Stimulated activated naive CD8-positive, alpha-beta T cell treated with anti-CD3 and anti-CD28 coated beads, Interleukin-15, Interleukin-2, amounts not matched to agents 100 ng/mL and 50 ng/mL, for 24 hours (primary cell): ENCODE measurements around the gene SLC4A1.

Experiments used
- H3K27ac Mint-ChIP-seq: one replicate; pipeline ENCODE4 v1.8.0; 2021; ENCODE audit warnings: mild to moderate bottlenecking, mixed read lengths
- H3K27me3 Mint-ChIP-seq: one replicate; pipeline ENCODE4 v1.8.0; 2021; ENCODE audit warnings: mixed read lengths
- H3K36me3 Mint-ChIP-seq: one replicate; pipeline ENCODE4 v1.8.0; 2021; ENCODE audit warnings: low read depth, mixed read lengths
- H3K4me1 Mint-ChIP-seq: one replicate; pipeline ENCODE4 v1.8.0; 2021; ENCODE audit warnings: low read depth, mixed read lengths
- H3K4me3 Mint-ChIP-seq: one replicate; pipeline ENCODE4 v1.8.0; 2021; ENCODE audit warnings: mild to moderate bottlenecking, mixed read lengths
- H3K9me3 Mint-ChIP-seq: one replicate; pipeline ENCODE4 v1.8.0; 2021; ENCODE audit warnings: mixed read lengths

SLC4A1 gene

DNA sequence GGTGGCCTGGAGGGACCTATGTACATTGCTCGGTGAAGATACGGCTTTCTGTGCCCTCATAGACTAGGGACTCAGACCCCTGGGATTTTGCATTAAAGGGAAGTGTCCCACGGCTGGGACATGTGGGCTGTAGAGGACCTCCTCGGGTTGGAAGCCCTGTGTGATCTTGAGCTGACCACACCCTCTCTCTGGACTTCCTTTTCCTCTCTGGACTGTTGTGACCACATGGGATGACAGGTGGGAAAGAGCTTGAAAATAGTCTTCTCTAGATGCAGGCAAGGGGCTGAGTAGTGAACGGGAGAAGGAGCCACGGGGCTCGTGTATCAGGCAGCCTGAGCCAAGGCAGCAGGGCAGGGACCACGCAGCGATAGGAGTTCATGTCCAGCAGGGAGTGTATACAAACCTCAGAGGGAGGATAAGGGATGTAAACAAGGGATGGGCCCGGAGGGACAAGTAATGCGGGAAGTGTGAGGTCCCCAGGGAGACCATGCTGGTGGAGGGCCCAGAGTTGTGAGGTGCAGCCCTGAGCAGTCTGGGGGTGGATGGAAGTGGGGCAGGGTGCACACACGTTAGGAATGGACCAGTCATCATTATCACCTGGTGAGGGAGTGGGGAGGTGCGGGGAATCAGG is 4.5 kb upstream of the SLC4A1 start:
- Mint-ChIP-seq H3K9me3 (no peaks in the 10 kb centered on the region), H3K27ac (no peak overlapping the region), H3K36me3 (no peaks in the 10 kb centered on the region), H3K27me3 (no peaks in the 10 kb centered on the region), H3K4me1 (no peaks in the 10 kb centered on the region), H3K4me3 (no peak overlapping the region)

- no peak overlapping the region for H3K4me3 Mint-ChIP-seq
- no peaks in the 10 kb centered on the region for H3K27me3 Mint-ChIP-seq
- no peaks in the 10 kb centered on the region for H3K4me1 Mint-ChIP-seq
- H3K9me3 Mint-ChIP-seq: no peaks in the 10 kb centered on the region
- H3K27ac Mint-ChIP-seq: no peak overlapping the region
- no peaks in the 10 kb centered on the region for H3K36me3 Mint-ChIP-seq
Observed at GRCh38 chr17:44269535-44270240, 1.8 kb upstream of the SLC4A1 start.

- Mint-ChIP-seq H3K36me3 (no peaks in the 10 kb centered on the region), H3K27ac (no peak overlapping the region), H3K4me3 (no peak overlapping the region), H3K4me1 (no peaks in the 10 kb centered on the region), H3K27me3 (no peaks in the 10 kb centered on the region), H3K9me3 (no peaks in the 10 kb centered on the region)
Observed at GRCh38 chr17:44268709-44269534, 987 bp upstream of the SLC4A1 start.

DNA sequence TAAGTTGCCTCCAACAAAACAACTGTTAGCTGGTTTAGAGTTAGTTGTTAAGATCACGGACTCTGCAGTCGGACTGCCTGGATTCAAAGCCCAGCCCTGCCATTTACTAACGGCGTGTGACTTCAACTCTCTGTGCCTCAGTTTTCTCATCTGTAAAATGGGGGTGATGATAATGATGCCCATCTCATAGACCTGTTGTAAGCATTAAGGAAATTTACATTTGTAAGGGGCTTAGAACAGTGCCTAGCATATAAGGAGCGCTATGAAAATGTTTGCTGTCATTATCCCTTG is 825 bp downstream of the SLC4A1 start:
- Mint-ChIP-seq H3K36me3 (no peaks in the 10 kb centered on the region), H3K4me3 (no peak overlapping the region), H3K9me3 (no peaks in the 10 kb centered on the region), H3K27ac (no peak overlapping the region), H3K27me3 (no peaks in the 10 kb centered on the region), H3K4me1 (no peaks in the 10 kb centered on the region)

DNA sequence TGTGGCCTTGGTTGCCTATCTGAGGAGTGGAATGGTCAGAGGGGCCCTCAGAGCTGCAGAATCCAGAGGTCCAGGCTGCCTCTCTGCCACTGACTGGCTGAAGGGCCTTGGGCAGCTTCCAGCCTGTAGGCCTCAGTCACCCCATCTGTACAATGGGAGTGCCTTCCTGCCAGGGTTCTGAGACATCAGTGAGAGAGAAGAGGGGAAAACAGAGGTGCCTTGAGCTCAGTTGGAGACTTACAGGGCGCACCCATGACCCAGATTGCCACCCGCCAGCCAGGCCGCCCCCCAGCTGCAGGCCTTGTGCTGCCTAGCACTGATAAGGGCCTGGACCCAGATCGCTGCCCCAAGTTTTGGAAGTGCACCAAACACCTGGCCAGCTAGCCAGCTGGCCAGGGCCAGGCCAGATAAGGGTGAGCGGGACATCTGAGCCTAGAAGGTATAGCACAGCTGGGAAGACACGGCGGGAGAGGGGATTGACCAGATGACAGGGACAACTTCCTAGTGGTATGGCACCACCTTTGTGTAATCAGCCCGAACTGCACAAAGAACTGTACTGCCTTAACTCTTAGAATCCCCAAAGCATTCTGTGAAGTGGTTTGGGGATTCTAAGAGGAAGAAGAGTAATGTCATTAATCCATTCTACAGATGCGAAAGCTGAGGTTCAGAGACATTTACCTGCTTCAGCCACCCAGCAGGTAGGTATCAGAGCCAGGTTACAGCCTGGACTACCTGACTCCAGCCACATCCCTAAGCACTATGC is 1.4 kb downstream of the SLC4A1 start:
- Mint-ChIP-seq H3K4me1 (no peaks in the 10 kb centered on the region), H3K9me3 (no peaks in the 10 kb centered on the region), H3K36me3 (no peaks in the 10 kb centered on the region), H3K27me3 (no peaks in the 10 kb centered on the region), H3K27ac (no peak overlapping the region), H3K4me3 (no peak overlapping the region)

GRCh38 chr17:44263345-44263902 is 4.5 kb downstream of the SLC4A1 start:
- H3K4me3 Mint-ChIP-seq: no peak overlapping the region
- no peaks in the 10 kb centered on the region for H3K36me3 Mint-ChIP-seq
- H3K4me1 Mint-ChIP-seq: no peaks in the 10 kb centered on the region
- no peaks in the 10 kb centered on the region for H3K9me3 Mint-ChIP-seq
- no peak overlapping the region for H3K27ac Mint-ChIP-seq
- H3K27me3 Mint-ChIP-seq: no peaks in the 10 kb centered on the region

- Mint-ChIP-seq H3K27ac (no peak overlapping the region), H3K9me3 (no peaks in the 10 kb centered on the region)
Observed at GRCh38 chr17:44262654-44263225, 5.2 kb downstream of the SLC4A1 start.

GRCh38 chr17:44260296-44260695 is 7.6 kb downstream of the SLC4A1 start:
- H3K4me3 Mint-ChIP-seq: no peak overlapping the region
- no peak overlapping the region for H3K27ac Mint-ChIP-seq
- H3K4me1 Mint-ChIP-seq: no peaks in the 10 kb centered on the region
- H3K36me3 Mint-ChIP-seq: no peaks in the 10 kb centered on the region
- H3K27me3 Mint-ChIP-seq: no peaks in the 10 kb centered on the region
- H3K9me3 Mint-ChIP-seq: no peaks in the 10 kb centered on the region

More at GRCh38 chr17:44262654-44263225, 5.2 kb downstream of the SLC4A1 start:
- no peaks in the 10 kb centered on the region for H3K27me3 Mint-ChIP-seq
- no peaks in the 10 kb centered on the region for H3K4me1 Mint-ChIP-seq
- H3K36me3 Mint-ChIP-seq: no peaks in the 10 kb centered on the region
- H3K4me3 Mint-ChIP-seq: no peak overlapping the region

GRCh38 chr17:44258811-44259351 is 9.1 kb downstream of the SLC4A1 start:
- Mint-ChIP-seq H3K27me3 (no peaks in the 10 kb centered on the region), H3K9me3 (no peaks in the 10 kb centered on the region), H3K27ac (no peak overlapping the region), H3K4me3 (no peak overlapping the region), H3K36me3 (no peaks in the 10 kb centered on the region), H3K4me1 (no peaks in the 10 kb centered on the region)

GRCh38 chr17:44257815-44258760 is 9.8 kb downstream of the SLC4A1 start:
- Mint-ChIP-seq H3K36me3 (no peaks in the 10 kb centered on the region), H3K27ac (no peak overlapping the region), H3K9me3 (no peaks in the 10 kb centered on the region), H3K27me3 (no peaks in the 10 kb centered on the region), H3K4me1 (no peaks in the 10 kb centered on the region), H3K4me3 (no peak overlapping the region)

DNA sequence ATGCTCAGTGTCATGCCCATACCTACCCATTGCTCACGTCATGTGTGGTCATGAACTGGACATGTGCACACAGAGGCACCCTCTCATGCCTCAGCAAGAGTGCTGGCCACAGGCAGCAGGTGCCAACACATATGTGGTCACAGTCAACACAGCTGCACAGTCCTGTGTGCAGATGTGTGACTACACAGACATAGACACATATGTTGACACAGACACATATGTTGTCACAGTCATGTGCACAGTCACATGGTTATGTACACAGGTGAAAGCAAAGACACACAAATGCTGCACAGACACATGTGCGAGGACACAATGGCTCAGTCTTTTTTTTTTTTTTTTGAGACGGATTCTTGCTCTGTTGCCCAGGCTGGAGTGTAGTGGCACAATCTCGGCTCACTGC is 11.3 kb downstream of the SLC4A1 start:
- no peaks in the 10 kb centered on the region for H3K27me3 Mint-ChIP-seq
- H3K4me3 Mint-ChIP-seq: no peak overlapping the region
- H3K27ac Mint-ChIP-seq: no peak overlapping the region
- H3K9me3 Mint-ChIP-seq: no peaks in the 10 kb centered on the region
- no peaks in the 10 kb centered on the region for H3K4me1 Mint-ChIP-seq
- no peaks in the 10 kb centered on the region for H3K36me3 Mint-ChIP-seq

- no peak overlapping the region for H3K4me3 Mint-ChIP-seq
- H3K27ac Mint-ChIP-seq: no peak overlapping the region
- no peaks in the 10 kb centered on the region for H3K4me1 Mint-ChIP-seq
- H3K9me3 Mint-ChIP-seq: no peaks in the 10 kb centered on the region
- H3K27me3 Mint-ChIP-seq: no peaks in the 10 kb centered on the region
- no peaks in the 10 kb centered on the region for H3K36me3 Mint-ChIP-seq
Observed at GRCh38 chr17:44255915-44256314, 12.0 kb downstream of the SLC4A1 start.

GRCh38 chr17:44254361-44255095 is 13.4 kb downstream of the SLC4A1 start:
- Mint-ChIP-seq H3K27me3 (no peaks in the 10 kb centered on the region), H3K9me3 (no peaks in the 10 kb centered on the region), H3K27ac (no peak overlapping the region), H3K4me1 (peaks cover under 1% of the 10 kb centered on the region), H3K4me3 (no peak overlapping the region), H3K36me3 (no peaks in the 10 kb centered on the region)
